GM12872 (cell line): ENCODE results near the gene DISC1.
A peak's percentile ranks its signal among the peaks of the same experiment; 100 is the strongest.

Experiments
- TF ChIP-seq, protein P1 (sequence below): IDR thresholded peaks from 3 replicates; pipeline ENCODE4 v1.5.1; 2011; ENCODE audit warnings: low read depth, mild to moderate bottlenecking, low read length, moderate library complexity; ENCODE audit not compliant: insufficient read depth

The DISC1 gene

DNA sequence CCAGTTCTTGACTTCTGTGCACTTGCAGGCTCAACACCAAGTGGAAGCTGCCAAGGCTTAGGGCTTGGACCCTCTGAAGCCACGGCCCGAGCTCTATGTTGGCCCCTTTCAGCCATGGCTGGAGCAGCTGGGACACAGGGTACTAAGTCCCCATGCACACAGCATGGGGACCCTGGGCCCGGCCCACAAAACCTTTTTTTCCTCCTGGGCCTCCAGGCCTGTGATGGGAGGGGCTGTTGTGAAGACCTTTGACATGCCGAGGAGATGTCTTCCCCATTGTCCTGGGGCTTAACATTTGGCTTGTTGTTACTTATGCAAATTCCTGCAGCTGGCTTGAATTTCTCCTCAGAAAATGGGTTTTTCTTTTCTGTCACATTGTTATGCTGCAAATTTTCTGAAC is 59.8 kb downstream of the DISC1 start:
- TF ChIP-seq, protein P1, sequence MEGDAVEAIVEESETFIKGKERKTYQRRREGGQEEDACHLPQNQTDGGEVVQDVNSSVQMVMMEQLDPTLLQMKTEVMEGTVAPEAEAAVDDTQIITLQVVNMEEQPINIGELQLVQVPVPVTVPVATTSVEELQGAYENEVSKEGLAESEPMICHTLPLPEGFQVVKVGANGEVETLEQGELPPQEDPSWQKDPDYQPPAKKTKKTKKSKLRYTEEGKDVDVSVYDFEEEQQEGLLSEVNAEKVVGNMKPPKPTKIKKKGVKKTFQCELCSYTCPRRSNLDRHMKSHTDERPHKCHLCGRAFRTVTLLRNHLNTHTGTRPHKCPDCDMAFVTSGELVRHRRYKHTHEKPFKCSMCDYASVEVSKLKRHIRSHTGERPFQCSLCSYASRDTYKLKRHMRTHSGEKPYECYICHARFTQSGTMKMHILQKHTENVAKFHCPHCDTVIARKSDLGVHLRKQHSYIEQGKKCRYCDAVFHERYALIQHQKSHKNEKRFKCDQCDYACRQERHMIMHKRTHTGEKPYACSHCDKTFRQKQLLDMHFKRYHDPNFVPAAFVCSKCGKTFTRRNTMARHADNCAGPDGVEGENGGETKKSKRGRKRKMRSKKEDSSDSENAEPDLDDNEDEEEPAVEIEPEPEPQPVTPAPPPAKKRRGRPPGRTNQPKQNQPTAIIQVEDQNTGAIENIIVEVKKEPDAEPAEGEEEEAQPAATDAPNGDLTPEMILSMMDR, result no peak

DNA sequence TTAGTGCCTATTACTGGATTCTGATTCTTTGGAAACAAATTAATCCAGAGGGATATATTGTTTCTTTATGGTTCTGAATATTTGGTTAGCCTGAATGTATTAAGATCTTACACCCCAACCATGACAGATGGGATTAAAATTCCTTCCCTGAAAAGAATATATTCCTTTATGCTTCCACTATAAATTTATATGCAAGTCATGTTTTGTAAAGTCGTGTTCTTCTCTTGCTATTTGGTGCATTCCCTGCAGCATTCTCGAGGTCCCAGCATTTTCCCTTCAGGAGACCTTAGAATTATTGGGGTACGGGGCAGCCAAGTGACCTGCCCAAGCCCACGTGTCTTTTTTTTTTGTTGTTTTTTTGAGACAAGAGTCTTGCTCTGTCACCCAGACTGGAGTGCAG is 62.4 kb downstream of the DISC1 start:
- TF ChIP-seq, protein P1, result no peak

DNA sequence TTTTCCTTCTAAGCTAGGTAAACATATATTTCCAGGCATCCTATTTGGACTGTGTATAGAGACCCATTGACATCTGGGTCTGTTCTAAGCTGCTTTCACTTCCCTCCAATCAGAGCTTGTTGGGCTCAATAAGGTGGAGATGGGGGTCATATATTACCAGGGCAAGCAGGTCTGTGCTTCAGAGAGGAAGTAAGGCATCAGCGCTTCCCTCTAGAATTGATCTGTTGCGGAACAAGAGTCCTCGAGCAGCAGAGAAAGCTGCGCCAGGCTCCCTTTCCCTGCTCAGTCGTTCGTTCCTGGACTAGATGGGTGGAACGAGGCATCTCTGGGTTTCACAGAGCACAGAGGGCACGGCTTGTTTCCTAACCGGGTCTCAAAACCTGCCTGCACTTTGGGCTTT is 63.5 kb downstream of the DISC1 start:
- TF ChIP-seq, protein P1, result no peak

- TF ChIP-seq, protein P1, result peak; percentile 40; the same call in 2 of the 3 replicates
These were observed 65.1 kb downstream of the DISC1 start for GRCh38 chr1:231691618-231692259.

DNA sequence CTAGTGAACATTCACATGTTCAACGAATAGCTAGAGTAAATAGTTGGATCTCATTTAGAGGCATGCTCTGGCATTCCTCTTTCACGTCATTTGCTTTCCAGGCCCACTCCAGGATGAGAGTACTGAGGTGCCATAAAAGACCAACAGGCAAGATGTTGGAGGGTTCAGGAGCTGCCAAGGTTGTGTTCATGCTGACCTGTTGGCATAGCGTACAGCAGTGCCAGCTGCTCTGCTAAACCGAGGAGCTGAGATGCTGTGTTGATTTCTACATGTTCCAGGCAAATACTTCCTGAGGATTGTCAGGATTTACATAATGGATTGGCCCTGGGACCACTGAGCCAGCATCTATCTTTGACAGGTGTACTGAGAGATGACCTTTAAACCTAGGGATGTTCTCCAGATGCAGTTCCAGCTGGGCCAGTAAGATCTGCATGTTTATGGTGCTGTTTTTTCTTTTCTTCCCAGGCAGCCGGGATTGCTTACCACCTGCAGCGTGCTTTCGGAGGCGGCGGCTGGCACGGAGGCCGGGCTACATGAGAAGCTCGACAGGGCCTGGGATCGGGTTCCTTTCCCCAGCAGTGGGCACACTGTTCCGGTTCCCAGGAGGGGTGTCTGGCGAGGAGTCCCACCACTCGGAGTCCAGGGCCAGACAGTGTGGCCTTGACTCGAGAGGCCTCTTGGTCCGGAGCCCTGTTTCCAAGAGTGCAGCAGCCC is 66.9 kb downstream of the DISC1 start:
- TF ChIP-seq, protein P1, result no peak

- TF ChIP-seq, protein P1, result no peak
These were observed 67.5 kb downstream of the DISC1 start for GRCh38 chr1:231694075-231694431.

- TF ChIP-seq, protein P1, result no peak
These were observed 68.0 kb downstream of the DISC1 start for GRCh38 chr1:231694465-231695077.
